Astrocyte (in vitro differentiated cells and primary cell): Measurements from ENCODE around the gene CDK4. TPM values are rescaled to one million over a fixed set of nuclear protein-coding genes. Genes with fewer than 3 reads are reported as not detected.

Experiments used
- DNase-seq: peaks from one replicate; pipeline ENCODE4 v3.0.0-alpha.2; 2010; ENCODE audit warnings: low read depth
- FAIRE-seq: peaks from 2 replicates; lab custom pipeline; 2011; peaks lifted over from hg19 to GRCh38; lab: Jason Lieb, UNC
- H2AFZ ChIP-seq: 2 replicates; pipeline ENCODE4 v1.6.0; 2012; ENCODE audit warnings: low read depth, low read length, inconsistent platforms
- H3K27ac ChIP-seq: 2 replicates; pipeline ENCODE4 v1.5.1; 2011; ENCODE audit warnings: low read depth, low read length, inconsistent platforms
- H3K27me3 ChIP-seq: 2 replicates; pipeline ENCODE4 v1.6.0; 2011; ENCODE audit warnings: low read length, inconsistent platforms; ENCODE audit not compliant: insufficient read depth
- H3K36me3 ChIP-seq: 2 replicates; pipeline ENCODE4 v1.5.1; 2011; ENCODE audit warnings: low read length, inconsistent platforms; ENCODE audit not compliant: insufficient read depth
- H3K4me1 ChIP-seq: 2 replicates; pipeline ENCODE4 v1.5.1; 2011; ENCODE audit warnings: low read length, inconsistent platforms; ENCODE audit not compliant: insufficient read depth
- H3K4me2 ChIP-seq: 2 replicates; pipeline ENCODE4 v1.6.0; 2012; ENCODE audit warnings: low read length, inconsistent platforms
- H3K4me3 ChIP-seq: 2 replicates; pipeline ENCODE4 v1.5.1; 2011; ENCODE audit warnings: low read depth, mild to moderate bottlenecking, low read length, inconsistent platforms; ENCODE audit not compliant: insufficient read depth
- H3K79me2 ChIP-seq: 2 replicates; pipeline ENCODE4 v1.6.0; 2012; ENCODE audit warnings: mild to moderate bottlenecking, low read length, inconsistent platforms; ENCODE audit not compliant: insufficient read depth
- H3K9ac ChIP-seq: 2 replicates; pipeline ENCODE4 v1.6.0; 2012; ENCODE audit warnings: mild to moderate bottlenecking, low read length, inconsistent platforms
- H3K9me3 ChIP-seq: 2 replicates; pipeline ENCODE4 v1.5.1; 2012; ENCODE audit warnings: low read depth, mild to moderate bottlenecking, low read length, inconsistent platforms; ENCODE audit not compliant: insufficient read depth
- H4K20me1 ChIP-seq: 2 replicates; pipeline ENCODE4 v1.6.0; 2012; ENCODE audit warnings: low read length, inconsistent platforms; ENCODE audit not compliant: insufficient read depth
- H3K27ac Mint-ChIP-seq: one replicate; pipeline ENCODE4 v1.8.0; 2021; ENCODE audit warnings: mild to moderate bottlenecking, mixed read lengths; ENCODE audit not compliant: unreplicated experiment
- H3K27me3 Mint-ChIP-seq: one replicate; pipeline ENCODE4 v1.8.0; 2021; ENCODE audit warnings: low read depth, mixed read lengths; ENCODE audit not compliant: unreplicated experiment
- H3K36me3 Mint-ChIP-seq: one replicate; pipeline ENCODE4 v1.8.0; 2021; ENCODE audit warnings: low read depth, mixed read lengths; ENCODE audit not compliant: unreplicated experiment
- H3K4me1 Mint-ChIP-seq: one replicate; pipeline ENCODE4 v1.8.0; 2021; ENCODE audit warnings: low read depth, mixed read lengths; ENCODE audit not compliant: unreplicated experiment
- H3K4me3 Mint-ChIP-seq: one replicate; pipeline ENCODE4 v1.8.0; 2021; ENCODE audit warnings: mild to moderate bottlenecking, moderate library complexity, mixed read lengths; ENCODE audit not compliant: unreplicated experiment
- H3K9me3 Mint-ChIP-seq: one replicate; pipeline ENCODE4 v1.8.0; 2021; ENCODE audit warnings: mild to moderate bottlenecking, mixed read lengths; ENCODE audit not compliant: unreplicated experiment
- CTCF ChIP-seq: IDR thresholded peaks from 2 replicates; pipeline ENCODE4 v1.5.1; 2011; ENCODE audit warnings: low read depth, mild to moderate bottlenecking, inconsistent platforms, low read length, moderate library complexity; ENCODE audit not compliant: insufficient read depth
- EZH2 ChIP-seq: IDR thresholded peaks from 2 replicates; pipeline ENCODE4 v1.6.1; 2012; ENCODE audit warnings: mild to moderate bottlenecking, low read length, inconsistent platforms; ENCODE audit not compliant: insufficient read depth
- total RNA-seq: library from RNA; stranded (reverse); gene quantifications from 2 replicates; pipeline ENCODE4 v1.2.1, GENCODE V29; 2021

CDK4 gene
- total RNA-seq, 1 donor from 2014 or later = 133 TPM

GRCh38 chr12:57744194-57744776 lies 7.8 kb downstream of the CDK4 start:
- Histone ChIP-seq H3K9ac (peak overlapping the region; percentile 96), H3K79me2 (peaks cover 12% of the 10 kb centered on the region), H3K4me3 (peak overlapping the region; percentile 77), H3K9me3 (no peaks in the 10 kb centered on the region), H3K36me3 (peaks cover 21% of the 10 kb centered on the region), H3K4me1 (peaks cover 5% of the 10 kb centered on the region), H3K4me2 (peak overlapping the region; percentile 97), H4K20me1 (no peaks in the 10 kb centered on the region), H3K27me3 (peaks cover 25% of the 10 kb centered on the region), H3K27ac (peak overlapping the region; percentile 93), H2AFZ (peak overlapping the region; percentile 35)
- no peak for FAIRE-seq
- Mint-ChIP-seq H3K36me3 (peaks cover 28% of the 10 kb centered on the region), H3K4me3 (peak overlapping the region; percentile 95), H3K27ac (peak overlapping the region; percentile 97), H3K27me3 (peaks cover 20% of the 10 kb centered on the region), H3K4me1 (peaks cover 6% of the 10 kb centered on the region), H3K9me3 (no peaks in the 10 kb centered on the region)
- no peak for DNase-seq
- no peak for TF ChIP-seq CTCF
- TF ChIP-seq EZH2 = no peak

DNA sequence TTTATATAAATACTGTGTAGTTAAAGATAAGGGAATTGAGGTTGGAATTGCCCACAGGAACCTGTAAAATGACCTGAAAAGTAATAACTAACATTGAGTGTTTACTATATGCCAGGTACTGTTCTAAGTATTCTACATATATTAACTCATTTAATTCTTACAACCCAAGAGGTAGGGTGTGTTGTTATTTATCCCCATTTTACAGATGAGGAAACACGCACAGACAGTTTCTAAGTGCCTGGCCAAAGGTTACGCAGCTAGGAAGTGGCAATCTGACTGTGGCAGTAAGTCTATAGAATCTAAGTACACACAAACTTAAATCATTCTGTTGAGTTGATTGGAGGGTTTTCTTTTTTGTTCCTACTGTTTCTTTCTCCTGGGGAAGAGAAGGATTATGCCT lies 8.3 kb downstream of the CDK4 start:
- H3K4me1 Mint-ChIP-seq = peaks cover 8% of the 10 kb centered on the region

More for the DNA sequence above, 8.3 kb downstream of the CDK4 start:
- Histone ChIP-seq H3K79me2 (peaks cover 7% of the 10 kb centered on the region), H3K27me3 (peaks cover 29% of the 10 kb centered on the region), H3K4me1 (peaks cover 5% of the 10 kb centered on the region), H3K4me2 (no peak overlapping the region), H2AFZ (no peak overlapping the region), H4K20me1 (no peaks in the 10 kb centered on the region), H3K9me3 (no peaks in the 10 kb centered on the region), H3K4me3 (no peak overlapping the region), H3K9ac (no peak overlapping the region), H3K36me3 (peaks cover 18% of the 10 kb centered on the region), H3K27ac (no peak overlapping the region)
- Mint-ChIP-seq H3K9me3 (no peaks in the 10 kb centered on the region), H3K36me3 (peaks cover 22% of the 10 kb centered on the region), H3K27me3 (peaks cover 24% of the 10 kb centered on the region), H3K27ac (peak overlapping the region; percentile 97), H3K4me3 (peak overlapping the region; percentile 95)
- FAIRE-seq = no peak
- no peak for DNase-seq
- TF ChIP-seq CTCF = no peak
- no peak for TF ChIP-seq EZH2
